Measurements from ENCODE around the gene MPP2.

The MPP2 gene

DNA sequence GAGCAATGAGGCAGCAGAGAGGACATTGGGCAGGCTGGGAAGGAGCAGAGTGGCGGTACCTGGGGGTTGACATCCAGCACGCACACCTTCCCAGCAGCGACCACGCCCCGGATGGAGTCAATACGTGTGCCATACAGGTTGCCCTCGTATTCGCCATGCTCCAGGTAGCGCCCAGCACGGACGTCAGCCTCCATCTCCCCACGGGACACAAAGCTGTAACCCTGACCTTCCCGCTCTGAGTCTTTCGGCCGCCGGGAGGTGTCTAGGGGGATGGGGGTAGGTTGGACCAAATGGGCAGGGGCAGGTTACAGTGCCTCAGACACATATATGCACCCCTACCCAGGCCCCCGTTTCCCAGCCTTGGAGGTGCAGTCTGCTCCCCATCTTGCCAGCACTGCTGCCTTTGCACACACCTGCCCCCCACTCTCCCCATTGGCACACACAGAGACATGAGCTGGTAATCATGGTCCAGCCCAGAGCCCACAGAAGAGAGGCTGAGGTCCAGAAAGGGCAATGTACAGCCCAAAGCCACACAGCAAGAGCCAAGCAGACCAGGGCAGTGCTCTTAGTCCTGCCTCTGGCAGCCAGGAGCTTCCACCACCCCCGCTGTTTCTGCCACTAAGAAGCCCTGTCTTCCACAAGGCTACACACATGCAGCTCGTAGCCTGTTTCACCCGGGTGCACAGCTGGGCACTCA is 27.5 kb downstream of the MPP2 start:
- DNase-seq (ENCODE audit: extremely low read depth, low read depth): no peak
- TF ChIP-seq, protein P1, sequence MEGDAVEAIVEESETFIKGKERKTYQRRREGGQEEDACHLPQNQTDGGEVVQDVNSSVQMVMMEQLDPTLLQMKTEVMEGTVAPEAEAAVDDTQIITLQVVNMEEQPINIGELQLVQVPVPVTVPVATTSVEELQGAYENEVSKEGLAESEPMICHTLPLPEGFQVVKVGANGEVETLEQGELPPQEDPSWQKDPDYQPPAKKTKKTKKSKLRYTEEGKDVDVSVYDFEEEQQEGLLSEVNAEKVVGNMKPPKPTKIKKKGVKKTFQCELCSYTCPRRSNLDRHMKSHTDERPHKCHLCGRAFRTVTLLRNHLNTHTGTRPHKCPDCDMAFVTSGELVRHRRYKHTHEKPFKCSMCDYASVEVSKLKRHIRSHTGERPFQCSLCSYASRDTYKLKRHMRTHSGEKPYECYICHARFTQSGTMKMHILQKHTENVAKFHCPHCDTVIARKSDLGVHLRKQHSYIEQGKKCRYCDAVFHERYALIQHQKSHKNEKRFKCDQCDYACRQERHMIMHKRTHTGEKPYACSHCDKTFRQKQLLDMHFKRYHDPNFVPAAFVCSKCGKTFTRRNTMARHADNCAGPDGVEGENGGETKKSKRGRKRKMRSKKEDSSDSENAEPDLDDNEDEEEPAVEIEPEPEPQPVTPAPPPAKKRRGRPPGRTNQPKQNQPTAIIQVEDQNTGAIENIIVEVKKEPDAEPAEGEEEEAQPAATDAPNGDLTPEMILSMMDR (IDR thresholded peaks at IDR 0.05; ENCODE audit: low read depth, low read length): no peak

- peak; percentile 79 for DNase-seq (ENCODE audit: extremely low read depth, low read depth)
- TF ChIP-seq, protein P1 (IDR thresholded peaks at IDR 0.05; ENCODE audit: low read depth, low read length): peak; percentile 99
Observed at GRCh38 chr17:43878260-43879175, 28.8 kb downstream of the MPP2 start.

GRCh38 chr17:43877451-43878155 is 29.7 kb downstream of the MPP2 start:
- TF ChIP-seq, protein P1 (IDR thresholded peaks at IDR 0.05; ENCODE audit: low read depth, low read length): no peak
- DNase-seq (ENCODE audit: extremely low read depth, low read depth): no peak

DNA sequence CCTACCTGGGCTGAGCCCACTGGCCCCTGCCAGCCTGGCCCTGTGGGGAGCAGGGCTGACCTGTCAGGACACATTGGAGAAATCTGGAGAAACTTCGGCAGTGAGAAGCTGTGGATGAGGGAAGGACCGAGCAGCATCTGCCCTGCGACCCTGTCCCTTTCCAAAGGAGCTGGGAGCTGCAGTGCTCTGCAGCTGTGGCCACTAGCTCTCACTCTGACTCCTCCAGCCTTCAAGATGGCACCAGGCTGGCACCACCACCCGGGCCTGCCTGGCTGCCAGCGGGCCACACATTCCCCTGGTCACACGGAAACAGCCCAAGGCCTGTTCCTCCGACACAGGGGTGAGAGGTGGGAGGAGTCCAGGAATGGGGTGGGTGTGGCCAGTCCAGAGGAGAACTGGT is 30.3 kb downstream of the MPP2 start:
- DNase-seq (ENCODE audit: extremely low read depth, low read depth): no peak
- TF ChIP-seq, protein P1 (IDR thresholded peaks at IDR 0.05; ENCODE audit: low read depth, low read length): no peak

- no peak for DNase-seq (ENCODE audit: extremely low read depth, low read depth)
- TF ChIP-seq, protein P1 (IDR thresholded peaks at IDR 0.05; ENCODE audit: low read depth, low read length): no peak
Observed at GRCh38 chr17:43875476-43876147, 31.7 kb downstream of the MPP2 start.

GRCh38 chr17:43874293-43874692 is 33.0 kb downstream of the MPP2 start:
- TF ChIP-seq, protein P1 (IDR thresholded peaks at IDR 0.05; ENCODE audit: low read depth, low read length): no peak
- no peak for DNase-seq (ENCODE audit: extremely low read depth, low read depth)

Data from AG09319 (cell line).